GM18858 (cell line): Measurements from ENCODE around the gene E4F1.
"Not testable (repeated sequence)": the region's sequence is repeated elsewhere in the genome, so short reads cannot be mapped to it uniquely, and the experiment has no call there.

Source experiments
- ATAC-seq: cut with Tn5 transposase; IDR thresholded peaks from one replicate; pipeline ENCODE4 v1.9.1; 2021; ENCODE audit not compliant: unreplicated experiment

The E4F1 gene

GRCh38 chr16:2188395-2188794 lies 35.0 kb upstream of the E4F1 start:
- no peak for ATAC-seq

GRCh38 chr16:2189252-2189893 lies 34.0 kb upstream of the E4F1 start:
- ATAC-seq = no peak

DNA sequence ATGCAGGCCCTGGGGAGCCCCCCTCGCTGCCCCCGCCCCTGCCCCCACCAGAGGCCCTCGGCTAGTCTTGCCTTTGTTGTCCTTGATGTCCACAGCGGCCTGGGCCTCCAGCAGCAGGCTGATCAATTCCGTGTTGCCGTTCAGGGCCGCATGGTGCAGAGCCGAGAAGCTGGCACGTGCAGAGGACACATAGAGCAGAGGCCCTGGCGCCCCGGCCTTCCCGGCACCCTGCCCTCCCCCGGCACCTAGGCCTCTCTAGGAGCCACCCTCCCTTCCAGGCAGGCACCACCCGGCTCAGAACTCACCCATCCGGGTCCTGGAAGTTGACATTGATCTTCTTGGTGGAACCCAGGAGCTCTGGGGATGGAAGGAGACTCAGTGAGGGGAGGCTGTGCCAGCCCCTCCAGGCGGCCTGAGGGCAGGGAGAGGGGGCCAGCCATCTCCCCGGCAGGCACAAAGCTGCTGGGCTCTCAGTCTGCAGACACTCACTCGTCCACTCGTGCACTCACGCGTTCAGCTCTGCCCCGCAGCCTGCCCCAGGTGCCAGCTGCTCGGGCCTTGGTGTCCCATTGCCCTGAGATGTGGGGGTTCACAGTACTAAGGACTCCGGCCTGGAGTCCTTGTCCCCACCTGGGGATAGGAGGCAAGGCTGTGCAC lies 33.3 kb upstream of the E4F1 start:
- ATAC-seq = no peak

GRCh38 chr16:2190659-2191445 lies 32.5 kb upstream of the E4F1 start:
- ATAC-seq = no peak

DNA sequence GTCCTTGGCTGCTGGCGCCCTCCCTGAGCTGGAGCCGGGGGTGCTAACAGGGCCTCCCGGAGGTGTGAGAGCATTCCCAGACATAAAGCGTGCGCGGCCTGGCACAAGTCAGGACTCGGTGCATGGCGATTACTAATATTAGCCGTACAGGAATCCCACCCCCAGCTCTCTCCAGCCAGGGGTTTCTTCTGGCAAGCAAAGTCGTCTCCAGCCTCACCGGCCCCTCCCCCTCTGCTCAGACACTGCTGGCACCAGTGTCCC lies 32.0 kb upstream of the E4F1 start:
- ATAC-seq = no peak

GRCh38 chr16:2194166-2194834 lies 29.1 kb upstream of the E4F1 start:
- no peak for ATAC-seq

DNA sequence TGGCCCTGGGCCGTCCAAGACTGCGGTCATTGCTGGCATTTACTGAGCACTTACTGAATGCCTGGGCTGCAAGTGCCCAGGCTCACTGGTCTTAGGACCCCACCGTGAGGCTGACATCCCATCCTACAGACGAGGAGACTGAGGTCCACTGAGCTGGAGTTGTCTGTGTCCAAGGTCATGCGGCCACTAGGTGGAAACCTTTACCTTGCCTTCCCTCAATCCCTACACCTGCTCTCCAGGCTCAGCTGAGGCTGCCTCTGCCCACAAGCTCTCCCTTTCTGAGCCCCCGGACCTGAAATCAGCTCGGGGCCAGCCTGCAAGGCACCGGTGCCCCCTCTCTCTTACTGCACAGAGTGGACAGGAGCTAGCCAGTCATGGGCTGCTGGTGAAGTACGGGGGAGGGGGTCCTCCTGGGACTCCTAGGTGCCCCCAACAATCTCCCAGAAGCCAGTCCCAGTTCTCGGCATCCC lies 28.5 kb upstream of the E4F1 start:
- no peak for ATAC-seq

DNA sequence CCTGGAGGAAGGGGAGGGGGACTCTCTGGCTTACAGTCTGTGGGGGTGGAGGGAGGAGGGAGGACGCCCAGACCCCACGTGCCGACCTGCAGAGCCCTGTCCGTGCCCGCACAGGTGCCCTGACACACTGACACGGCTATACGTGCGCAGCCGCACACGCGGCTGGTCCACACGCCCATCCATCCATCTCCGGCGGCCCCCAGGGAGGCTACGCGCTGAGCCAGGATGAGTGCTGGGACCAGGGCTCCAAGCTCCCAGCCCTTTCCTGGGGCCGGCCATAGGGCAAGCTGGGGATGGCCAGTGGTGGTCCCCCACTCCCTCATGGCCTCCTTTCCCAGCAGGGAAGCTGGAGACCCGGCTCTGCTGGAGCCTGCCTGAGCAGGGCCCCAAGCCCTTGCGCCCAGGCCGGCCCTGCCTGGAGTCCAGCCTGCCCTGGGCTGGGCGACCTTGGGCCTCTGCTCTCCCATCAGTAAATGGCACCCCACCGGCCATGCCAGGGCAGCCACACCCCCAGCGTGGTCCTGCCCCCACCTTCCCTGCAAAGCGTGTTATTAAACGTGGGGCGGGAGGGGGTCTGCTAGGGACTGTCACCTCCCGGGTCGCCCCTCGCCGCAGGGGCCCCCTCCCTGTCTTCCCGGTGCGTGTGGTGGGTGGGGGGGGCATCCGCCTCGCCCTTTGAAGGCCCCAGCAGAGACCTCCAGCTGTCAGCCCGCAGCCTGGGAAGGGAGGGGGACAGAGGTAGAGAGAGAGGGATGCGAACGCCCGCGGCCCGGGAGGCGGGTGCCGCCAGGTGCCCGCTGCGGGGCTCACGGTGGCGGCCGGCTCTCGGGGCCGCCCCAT lies 27.8 kb upstream of the E4F1 start:
- ATAC-seq = no peak

- no peak for ATAC-seq
Observed at GRCh38 chr16:2196162-2196980, 27.0 kb upstream of the E4F1 start, which contains the start of gene CASKIN1. TSS of gene CASKIN1 (minus strand) at chr16:2196605. CDS start at chr16:2196432, 173 bp downstream.

- ATAC-seq = no peak
Observed at GRCh38 chr16:2196981-2197511, 26.3 kb upstream of the E4F1 start.

GRCh38 chr16:2197765-2198164 lies 25.6 kb upstream of the E4F1 start:
- ATAC-seq = no peak

DNA sequence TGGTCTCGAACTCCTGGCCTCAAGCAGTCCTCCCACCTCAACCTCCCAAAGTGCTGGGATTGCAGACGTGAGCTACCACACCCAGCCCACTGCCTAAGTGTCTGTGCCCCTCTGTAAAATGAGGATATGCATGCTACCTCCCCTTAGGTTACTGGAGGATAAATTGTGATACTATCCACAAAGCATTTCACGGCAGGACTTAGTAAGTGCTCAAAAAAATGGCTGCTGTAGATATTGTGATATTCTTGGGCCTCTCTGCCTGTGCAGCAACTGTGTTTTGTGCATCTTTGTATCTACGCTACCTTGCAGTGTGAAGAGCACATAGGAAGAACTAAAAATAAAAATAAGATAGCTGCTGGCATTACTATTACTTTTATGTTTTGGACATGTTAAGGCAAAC lies 25.1 kb upstream of the E4F1 start:
- ATAC-seq = no peak

DNA sequence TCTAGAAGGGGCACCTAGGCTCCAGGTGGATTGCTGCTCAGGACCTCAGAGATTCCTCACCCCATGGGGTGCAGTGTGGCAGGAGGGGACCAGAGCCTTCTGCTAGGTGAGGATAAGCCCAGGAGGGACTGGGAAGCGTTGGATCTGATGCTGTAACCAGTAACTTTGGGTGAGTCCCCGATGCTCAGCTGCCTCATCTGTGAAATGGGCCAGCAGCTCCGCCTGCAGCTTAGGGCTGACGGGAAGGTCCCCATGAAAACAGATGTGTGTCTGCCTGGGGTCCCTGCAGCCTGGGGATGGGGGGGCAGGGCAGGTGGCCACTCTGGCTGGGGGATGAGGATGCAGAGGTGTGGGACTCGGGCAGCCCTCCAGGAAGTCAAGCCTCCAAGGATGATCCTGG lies 24.3 kb upstream of the E4F1 start:
- ATAC-seq = no peak

GRCh38 chr16:2199621-2200139 lies 23.7 kb upstream of the E4F1 start:
- no peak for ATAC-seq

GRCh38 chr16:2200313-2200712 lies 23.1 kb upstream of the E4F1 start:
- no peak for ATAC-seq

GRCh38 chr16:2203119-2203688 lies 20.2 kb upstream of the E4F1 start:
- ATAC-seq = not testable (repeated sequence)

DNA sequence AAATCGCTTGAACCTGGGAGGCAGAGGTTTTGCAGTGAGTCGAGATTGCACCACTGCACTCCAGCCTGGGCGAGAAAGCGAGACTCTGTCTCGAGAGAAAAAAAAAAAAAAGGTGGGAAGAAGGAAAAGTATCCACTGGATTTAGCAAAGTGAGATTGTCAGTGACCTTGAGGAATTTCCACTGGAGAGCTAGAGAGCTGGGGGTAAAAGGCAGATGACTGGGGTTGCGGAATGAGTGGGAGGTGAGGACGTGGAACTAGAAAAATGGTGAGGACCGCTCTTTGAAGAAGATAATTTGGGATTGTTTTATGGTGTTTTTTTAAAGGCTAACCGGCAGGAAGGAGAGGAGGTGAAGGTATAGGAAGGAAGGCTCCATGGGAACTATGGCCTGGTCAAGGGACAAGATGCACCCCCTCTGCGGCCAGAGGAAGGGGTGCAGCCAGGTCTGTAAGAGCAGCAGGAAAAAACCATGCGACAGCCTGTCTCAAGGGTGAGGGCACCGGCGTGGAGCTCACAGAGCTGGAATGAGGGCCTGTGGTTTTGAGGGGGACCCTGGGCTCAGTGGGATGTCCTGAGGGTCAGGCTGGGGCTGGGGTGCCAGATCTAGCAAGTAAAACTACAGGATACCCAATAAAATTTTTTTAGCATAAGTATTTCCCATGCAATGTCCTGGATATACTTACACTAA lies 18.8 kb upstream of the E4F1 start:
- no peak for ATAC-seq
